SHP77 treated with DMSO at 0.1 percent for 48 hours (cell line): ENCODE data around the gene RDH16.
"Not testable (repeated sequence)": the region's sequence is repeated elsewhere in the genome, so short reads cannot be mapped to it uniquely, and the experiment has no call there.

Experiments
- DNase-seq: peaks from one replicate; lab custom pipeline; 2025; lab: John Stamatoyannopoulos, UW

RDH16 gene

GRCh38 chr12:56921346-56921745, 36.1 kb downstream of the RDH16 start:
- DNase-seq = no peak

GRCh38 chr12:56918139-56918538, 39.3 kb downstream of the RDH16 start:
- DNase-seq = not testable (repeated sequence)

- no peak for DNase-seq
These were observed 40.4 kb downstream of the RDH16 start for GRCh38 chr12:56916996-56917333.

- DNase-seq = no peak
These were observed 41.0 kb downstream of the RDH16 start for GRCh38 chr12:56916296-56916995.

GRCh38 chr12:56914724-56915123, 42.7 kb downstream of the RDH16 start:
- DNase-seq = no peak

- DNase-seq = no peak
These were observed 43.2 kb downstream of the RDH16 start for GRCh38 chr12:56914256-56914655.

GRCh38 chr12:56909403-56909802, 48.0 kb downstream of the RDH16 start:
- not testable (repeated sequence) for DNase-seq

GRCh38 chr12:56908136-56908535, 49.3 kb downstream of the RDH16 start:
- no peak for DNase-seq

- no peak for DNase-seq
These were observed 51.6 kb downstream of the RDH16 start for GRCh38 chr12:56905852-56906251.

GRCh38 chr12:56903374-56903773, 54.0 kb downstream of the RDH16 start:
- no peak for DNase-seq
